HG03135 (cell line): ENCODE results near the gene VARS2.
"Not testable (repeated sequence)": the region's sequence is repeated elsewhere in the genome, so short reads cannot be mapped to it uniquely, and the experiment has no call there.

Source experiments
- ATAC-seq: cut with Tn5 transposase; IDR thresholded peaks from one replicate; pipeline ENCODE4 v1.9.1; 2021; ENCODE audit warnings: mild to moderate bottlenecking, moderate library complexity; ENCODE audit not compliant: unreplicated experiment

VARS2 gene

DNA sequence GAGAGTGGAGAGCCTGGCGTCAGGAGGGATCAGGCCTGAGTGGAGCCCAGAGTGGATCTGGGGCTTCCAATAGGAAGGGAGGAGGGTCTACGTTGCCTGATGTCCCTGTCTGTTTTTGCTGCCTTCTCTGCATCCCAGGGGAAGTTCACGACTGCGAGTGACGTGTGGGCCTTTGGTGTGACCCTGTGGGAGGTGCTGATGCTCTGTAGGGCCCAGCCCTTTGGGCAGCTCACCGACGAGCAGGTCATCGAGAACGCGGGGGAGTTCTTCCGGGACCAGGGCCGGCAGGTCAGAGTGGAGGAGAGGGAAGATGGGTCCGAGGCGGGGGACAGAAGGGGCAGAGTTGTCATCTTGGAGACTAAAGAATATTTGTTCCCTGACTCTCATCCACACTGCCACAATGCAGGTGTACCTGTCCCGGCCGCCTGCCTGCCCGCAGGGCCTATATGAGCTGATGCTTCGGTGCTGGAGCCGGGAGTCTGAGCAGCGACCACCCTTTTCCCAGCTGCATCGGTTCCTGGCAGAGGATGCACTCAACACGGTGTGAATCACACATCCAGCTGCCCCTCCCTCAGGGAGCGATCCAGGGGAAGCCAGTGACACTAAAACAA, 15.2 kb upstream of the VARS2 start:
- no peak for ATAC-seq

- no peak for ATAC-seq
Measured at GRCh38 chr6:30900863-30901417, 13.1 kb upstream of the VARS2 start.

GRCh38 chr6:30901436-30901835, 12.6 kb upstream of the VARS2 start:
- no peak for ATAC-seq

GRCh38 chr6:30902196-30902595, 11.8 kb upstream of the VARS2 start:
- ATAC-seq = not testable (repeated sequence)

DNA sequence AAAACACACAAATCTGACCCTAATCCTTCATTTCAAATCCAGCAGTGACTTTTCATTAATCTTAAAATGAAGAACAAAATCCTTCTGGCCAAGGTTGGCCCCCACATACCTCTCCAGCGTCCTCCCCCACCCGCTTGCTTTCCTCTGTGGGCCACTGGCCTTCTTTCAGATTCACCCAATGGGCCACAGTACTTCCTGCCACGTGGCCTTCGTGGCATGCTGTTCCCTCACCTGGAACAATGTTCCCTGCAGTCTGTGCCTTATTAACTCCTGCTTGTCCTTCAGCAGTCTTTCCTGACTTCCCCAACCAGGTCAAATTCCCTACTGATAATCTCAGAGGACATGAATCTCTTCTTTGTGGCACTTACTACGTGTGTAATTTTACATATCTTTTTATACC, 11.3 kb upstream of the VARS2 start:
- ATAC-seq = no peak

DNA sequence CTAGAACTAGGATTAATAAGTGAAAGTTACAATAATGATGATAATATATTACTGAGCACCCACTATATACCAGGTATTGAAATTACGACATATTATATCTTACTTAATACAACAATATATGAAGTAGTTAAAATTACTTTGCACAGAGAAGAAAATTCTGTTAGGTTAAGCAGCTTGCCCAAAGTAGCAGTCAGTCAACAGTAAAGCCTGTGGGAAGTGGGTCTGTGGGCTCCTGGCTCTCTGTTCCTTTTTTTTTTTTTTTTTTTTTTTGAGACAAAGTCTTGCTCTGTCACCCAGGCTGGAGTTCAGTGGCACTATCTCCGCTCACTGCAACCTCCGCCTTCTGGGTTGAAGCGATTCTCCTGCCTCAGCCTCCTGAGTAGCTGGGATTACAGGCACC, 10.8 kb upstream of the VARS2 start:
- no peak for ATAC-seq

DNA sequence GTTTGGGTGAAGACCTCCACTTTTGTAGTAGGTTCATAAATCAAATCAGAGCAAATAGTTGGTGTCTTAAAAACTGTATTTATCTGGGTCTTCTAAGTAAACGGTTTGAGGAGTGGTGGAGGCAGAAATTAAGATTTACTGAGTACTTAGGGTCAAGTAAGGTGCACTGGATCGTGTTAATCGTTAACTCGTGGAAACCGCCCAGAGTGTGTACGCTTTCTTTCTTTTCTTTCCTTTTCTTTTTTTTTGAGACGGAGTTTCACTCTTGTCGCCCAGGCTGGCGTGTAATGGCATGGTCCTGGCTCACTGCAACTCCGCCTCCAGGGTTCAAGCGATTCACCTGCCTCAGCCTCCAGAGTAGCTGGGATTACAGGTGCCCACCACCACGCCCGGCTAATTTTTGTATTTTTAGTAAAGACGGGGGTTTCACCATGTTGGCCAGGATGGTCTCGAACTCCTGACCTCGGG, 6.7 kb upstream of the VARS2 start:
- ATAC-seq = not testable (repeated sequence)

GRCh38 chr6:30907758-30908591, 6.1 kb upstream of the VARS2 start, which contains the start of gene GTF2H4:
Gene GTF2H4, plus strand, starts transcription at chr6:30908207.
- ATAC-seq = peak; percentile 91

DNA sequence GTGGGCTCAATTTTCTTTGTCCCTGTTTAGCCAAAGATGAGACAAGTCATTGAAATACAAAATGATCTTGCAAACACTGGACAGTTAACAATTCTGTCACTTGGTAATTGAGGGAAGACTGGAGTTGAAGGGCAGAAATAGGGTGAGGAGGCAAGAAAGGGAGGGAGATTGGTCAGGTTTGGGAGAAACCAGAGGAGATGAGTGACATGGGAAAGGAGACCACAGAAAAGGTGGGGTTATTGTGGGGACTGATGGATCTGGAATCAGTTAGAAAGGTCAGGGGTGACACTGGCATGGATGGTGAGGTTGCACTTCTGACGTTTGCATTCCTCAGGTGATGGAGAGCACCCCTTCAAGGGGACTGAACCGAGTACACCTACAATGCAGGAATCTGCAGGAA, 5.3 kb upstream of the VARS2 start:
- no peak for ATAC-seq

- ATAC-seq = not testable (repeated sequence)
Measured at GRCh38 chr6:30910473-30910872, 3.6 kb upstream of the VARS2 start.

DNA sequence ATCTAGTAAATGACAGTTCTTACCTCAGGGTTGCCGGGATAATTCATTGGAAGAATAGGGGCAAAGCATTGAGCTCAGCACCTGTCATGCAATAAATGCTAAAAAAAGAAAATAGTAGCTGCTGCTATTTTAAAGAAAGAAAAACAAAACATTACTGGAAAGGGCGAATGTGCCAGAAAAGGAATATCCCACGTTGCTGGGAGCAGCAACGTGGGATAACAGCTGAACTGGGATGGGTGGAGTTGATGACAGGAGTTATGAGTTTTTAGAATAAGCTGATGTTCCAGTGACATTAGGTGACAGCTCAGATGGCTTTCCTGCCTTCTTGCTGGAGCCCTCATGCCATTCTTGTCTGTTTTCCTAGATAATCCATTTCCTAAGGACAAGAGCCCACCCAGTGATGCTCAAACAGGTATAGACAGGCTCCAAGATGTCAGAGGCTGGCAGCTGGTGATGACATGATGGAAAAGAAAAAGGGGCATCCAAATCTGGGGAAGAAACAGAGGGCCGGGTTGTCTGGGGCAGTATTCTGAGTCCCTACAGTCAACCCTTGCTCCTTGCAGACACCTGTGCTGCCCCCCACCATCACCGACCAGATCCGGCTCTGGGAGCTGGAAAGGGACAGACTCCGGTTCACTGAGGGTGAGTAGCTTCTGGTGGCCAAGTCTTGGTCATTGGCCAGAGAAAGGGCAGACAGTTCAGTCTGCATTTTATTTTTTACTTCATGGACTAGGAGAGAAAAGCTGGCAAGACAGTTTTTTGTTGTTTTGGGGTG, 1.1 kb upstream of the VARS2 start:
- no peak for ATAC-seq

- ATAC-seq = no peak
Measured at GRCh38 chr6:30913721-30914075, 340 bp upstream of the VARS2 start.

- ATAC-seq = no peak
Measured at GRCh38 chr6:30914854-30915590, 984 bp downstream of the VARS2 start.

DNA sequence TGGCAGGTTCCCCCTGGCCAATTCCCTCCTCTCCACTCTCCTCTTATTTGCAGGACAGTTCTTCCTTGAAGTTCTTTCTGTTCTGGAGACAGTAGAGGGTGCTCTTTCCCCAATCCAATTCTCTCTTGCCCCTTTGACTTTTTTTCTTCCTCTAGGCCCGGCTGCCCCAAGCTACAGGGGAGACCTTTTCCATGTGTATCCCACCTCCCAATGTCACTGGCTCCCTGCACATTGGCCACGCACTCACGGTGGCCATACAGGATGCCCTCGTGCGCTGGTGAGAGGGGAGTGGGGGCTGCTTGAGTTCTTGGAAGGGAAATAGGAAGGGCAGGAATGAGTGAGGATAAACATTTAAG, 1.5 kb downstream of the VARS2 start:
- no peak for ATAC-seq

DNA sequence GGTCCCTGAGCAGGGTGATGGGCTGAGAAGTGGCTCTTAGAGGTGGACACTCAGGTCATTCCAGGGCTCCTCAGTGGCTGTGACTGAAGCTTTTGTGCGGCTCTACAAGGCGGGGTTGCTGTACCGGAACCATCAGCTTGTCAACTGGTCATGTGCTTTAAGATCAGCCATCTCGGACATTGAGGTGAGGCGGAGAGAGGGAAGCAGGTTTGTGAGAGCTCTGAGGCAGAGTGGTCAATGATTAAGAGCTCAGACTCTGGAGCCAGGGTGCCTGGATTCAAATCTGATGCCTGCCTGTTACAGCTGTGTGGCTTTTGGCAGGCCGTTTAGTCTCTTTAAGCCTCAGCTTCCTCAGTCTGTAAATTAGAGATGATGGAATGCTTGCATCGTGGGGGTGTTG, 3.0 kb downstream of the VARS2 start:
- no peak for ATAC-seq

DNA sequence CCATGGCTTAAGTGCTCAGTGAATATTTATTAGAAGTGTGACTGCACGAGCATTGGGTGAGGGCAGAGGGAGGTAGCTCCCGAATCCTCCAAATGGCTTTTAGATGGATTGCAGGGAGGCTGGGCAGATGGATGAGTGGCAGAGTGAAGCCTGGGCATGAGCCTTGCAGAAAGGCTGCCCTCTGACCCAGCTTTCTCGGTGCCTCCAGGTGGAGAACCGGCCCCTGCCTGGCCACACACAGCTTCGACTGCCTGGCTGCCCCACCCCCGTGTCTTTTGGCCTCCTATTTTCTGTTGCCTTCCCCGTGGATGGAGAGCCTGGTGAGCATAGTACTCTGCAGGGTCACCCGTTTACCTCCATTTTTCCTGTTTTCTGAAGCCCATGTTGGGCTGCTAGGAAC, 3.4 kb downstream of the VARS2 start:
- no peak for ATAC-seq

- no peak for ATAC-seq
Measured at GRCh38 chr6:30918670-30919069, 4.6 kb downstream of the VARS2 start.

DNA sequence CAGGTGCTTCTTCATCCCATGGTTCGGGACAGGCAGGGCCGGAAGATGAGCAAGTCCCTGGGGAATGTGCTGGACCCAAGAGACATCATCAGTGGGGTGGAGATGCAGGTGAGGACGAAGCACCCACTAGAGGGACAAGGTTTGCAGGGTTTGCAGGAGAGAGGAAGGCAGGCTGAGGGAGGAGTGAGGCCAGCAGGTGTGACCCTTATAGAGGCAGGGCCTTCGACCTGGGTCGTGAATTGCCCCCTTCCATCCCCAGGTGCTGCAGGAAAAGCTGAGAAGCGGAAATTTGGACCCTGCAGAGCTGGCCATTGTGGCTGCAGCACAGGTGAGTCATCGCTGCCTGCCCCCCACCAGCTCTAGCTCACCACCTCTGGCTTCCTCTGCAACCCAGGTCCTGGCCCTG, 8.4 kb downstream of the VARS2 start:
- ATAC-seq = no peak

DNA sequence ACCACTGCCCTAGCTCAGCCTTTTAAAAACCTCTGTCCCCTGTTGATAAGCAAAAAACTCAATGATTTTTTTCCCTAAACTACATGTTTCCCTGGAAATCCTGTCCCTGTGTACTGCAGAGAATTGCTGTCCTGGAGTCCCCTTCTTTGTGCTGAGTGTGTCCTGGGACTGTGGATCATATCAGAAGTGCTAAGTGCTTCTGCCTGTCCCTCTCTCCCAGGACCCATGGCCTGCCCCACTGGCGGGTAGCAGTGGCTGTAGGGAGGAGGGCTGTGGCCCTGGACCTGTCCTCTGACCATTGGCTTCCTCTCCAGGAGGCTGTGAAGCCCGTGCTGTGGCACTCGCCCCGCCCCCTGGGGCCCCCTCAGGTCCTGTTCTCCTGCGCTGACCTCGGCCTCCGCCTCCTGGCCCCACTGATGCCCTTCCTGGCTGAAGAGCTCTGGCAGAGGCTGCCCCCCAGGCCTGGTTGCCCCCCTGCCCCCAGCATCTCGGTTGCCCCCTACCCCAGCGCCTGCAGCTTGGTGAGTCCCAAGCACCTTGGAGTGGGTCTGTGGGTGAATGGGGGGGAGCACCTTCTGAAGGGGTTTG, 10.1 kb downstream of the VARS2 start:
- ATAC-seq = not testable (repeated sequence)

- ATAC-seq = no peak
Measured at GRCh38 chr6:30926644-30927043, 12.6 kb downstream of the VARS2 start.
